ENCODE measurements around the gene MMP24.
A peak's percentile ranks its signal among the peaks of the same experiment; 100 is the strongest.

The MMP24 gene

GRCh38 chr20:35295674-35296073, 69.2 kb downstream of the MMP24 start:
- no CpG with 5 or more reads among the region's 8 CpGs for WGBS, 2 donors (ENCODE audit: extremely low coverage in 2 of 2, insufficient read length in 2 of 2, insufficient replicate concordance in 1 of 2)
- Histone ChIP-seq H4K91ac (ENCODE audit: low read depth, low read length, poor library complexity) (peak overlapping the region; percentile 68), H2BK5ac (ENCODE audit: low read length) (no peak overlapping the region), H2BK120ac (ENCODE audit: low read depth, low read length) (no peak overlapping the region), H2AFZ (ENCODE audit: low read length) (no peak overlapping the region), H3K79me1 (ENCODE audit: low read depth, low read length) (no peaks in the 10 kb centered on the region), H3K4me3 (ENCODE audit: low read length in 2 of 2) (no peak overlapping the region), H3K36me3 (replicated peaks in 1 of 2; ENCODE audit: control insufficient read depth in 2 of 2, insufficient read depth in 2 of 2, low read length in 2 of 2) (no peaks in the 10 kb centered on the region), H3K4me2 (ENCODE audit: insufficient read depth, low read length, poor library complexity, severe bottlenecking) (no peak overlapping the region), H3K18ac (ENCODE audit: low read length) (no peak overlapping the region), H4K8ac (ENCODE audit: low read depth, low read length) (no peak overlapping the region), H3K27ac (replicated peaks; ENCODE audit: low read length) (no peak overlapping the region), H3K23ac (ENCODE audit: low read depth, low read length, poor library complexity) (no peak overlapping the region), H3K4ac (ENCODE audit: low read length) (no peak overlapping the region), H3K9me3 (replicated peaks in 1 of 2; ENCODE audit: control insufficient read depth in 2 of 2, insufficient read depth in 1 of 2, low read depth in 1 of 2, low read length in 2 of 2) (no peaks in the 10 kb centered on the region), H3K14ac (ENCODE audit: low read length) (no peak overlapping the region), H2BK12ac (ENCODE audit: low read length) (no peak overlapping the region), H2AK5ac (ENCODE audit: low read depth, low read length) (no peak overlapping the region), H3K9ac (ENCODE audit: low read depth, low read length, poor library complexity) (no peak overlapping the region), H3K27me3 (ENCODE audit: control insufficient read depth in 3 of 3, insufficient read depth in 3 of 3, low read depth in 1 of 3, low read length in 3 of 3) (peaks cover 0 to 33% (median 0%) of the 10 kb centered on the region in 3 experiments), H2BK15ac (ENCODE audit: low read length) (no peak overlapping the region), H3K4me1 (ENCODE audit: control insufficient read depth in 2 of 2, insufficient read depth in 1 of 2, low read depth in 1 of 2, low read length in 2 of 2) (no peaks in the 10 kb centered on the region)
- no peak for DNase-seq (ENCODE audit: low spot score)

DNA sequence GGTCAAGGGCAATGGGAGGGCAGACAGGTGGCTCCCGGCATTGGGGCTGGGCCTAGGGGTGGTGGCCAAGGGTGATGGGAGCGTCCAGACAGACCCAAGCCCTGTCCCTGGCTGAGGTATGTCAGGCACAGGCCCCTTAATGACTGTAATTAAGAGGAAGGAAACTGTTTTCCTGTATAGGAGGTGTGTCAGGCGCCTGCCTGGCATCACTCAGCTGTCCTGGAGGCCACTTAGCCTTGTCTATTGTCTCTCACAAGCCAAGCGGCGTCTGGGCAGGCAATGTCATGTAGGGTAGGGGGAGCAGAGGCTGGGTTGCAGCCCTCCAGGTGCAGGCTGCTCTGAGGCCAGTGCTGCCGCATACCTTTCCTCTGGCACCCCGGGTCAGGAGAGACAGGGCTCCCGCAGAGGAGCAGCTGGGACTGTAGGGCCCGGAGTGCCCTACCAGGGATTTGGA, 69.6 kb downstream of the MMP24 start:
- no peak overlapping the region for H3K18ac ChIP-seq (ENCODE audit: low read length)
- H2BK15ac ChIP-seq (ENCODE audit: low read length) = no peak overlapping the region
- no peaks in the 10 kb centered on the region for H3K9me3 ChIP-seq (replicated peaks in 1 of 2; ENCODE audit: control insufficient read depth in 2 of 2, insufficient read depth in 1 of 2, low read depth in 1 of 2, low read length in 2 of 2)
- no peak overlapping the region for H2BK12ac ChIP-seq (ENCODE audit: low read length)
- no peak overlapping the region for H2AFZ ChIP-seq (ENCODE audit: low read length)
- H3K23ac ChIP-seq (ENCODE audit: low read depth, low read length, poor library complexity) = no peak overlapping the region
- H4K91ac ChIP-seq (ENCODE audit: low read depth, low read length, poor library complexity) = no peak overlapping the region
- peaks cover 0 to 29% (median 0%) of the 10 kb centered on the region in 3 experiments for H3K27me3 ChIP-seq (ENCODE audit: control insufficient read depth in 3 of 3, insufficient read depth in 3 of 3, low read depth in 1 of 3, low read length in 3 of 3)
- WGBS, 2 donors (ENCODE audit: extremely low coverage in 2 of 2, insufficient read length in 2 of 2, insufficient replicate concordance in 1 of 2) = no CpG with 5 or more reads among the region's 9 CpGs
- H2AK5ac ChIP-seq (ENCODE audit: low read depth, low read length) = peak overlapping the region; percentile 2
- H3K27ac ChIP-seq (replicated peaks; ENCODE audit: low read length) = no peak overlapping the region
- no peak overlapping the region for H3K9ac ChIP-seq (ENCODE audit: low read depth, low read length, poor library complexity)
- no peak overlapping the region for H2BK120ac ChIP-seq (ENCODE audit: low read depth, low read length)
- H2BK5ac ChIP-seq (ENCODE audit: low read length) = no peak overlapping the region
- no peaks in the 10 kb centered on the region for H3K4me1 ChIP-seq (ENCODE audit: control insufficient read depth in 2 of 2, insufficient read depth in 1 of 2, low read depth in 1 of 2, low read length in 2 of 2)
- H4K8ac ChIP-seq (ENCODE audit: low read depth, low read length) = no peak overlapping the region
- H3K36me3 ChIP-seq (replicated peaks in 1 of 2; ENCODE audit: control insufficient read depth in 2 of 2, insufficient read depth in 2 of 2, low read length in 2 of 2) = no peaks in the 10 kb centered on the region
- H3K4me3 ChIP-seq (ENCODE audit: low read length in 2 of 2) = no peak overlapping the region
- H3K14ac ChIP-seq (ENCODE audit: low read length) = no peak overlapping the region
- H3K4me2 ChIP-seq (ENCODE audit: insufficient read depth, low read length, poor library complexity, severe bottlenecking) = no peak overlapping the region
- no peak for DNase-seq (ENCODE audit: low spot score)
- no peak overlapping the region for H3K4ac ChIP-seq (ENCODE audit: low read length)
- no peaks in the 10 kb centered on the region for H3K79me1 ChIP-seq (ENCODE audit: low read depth, low read length)

DNA sequence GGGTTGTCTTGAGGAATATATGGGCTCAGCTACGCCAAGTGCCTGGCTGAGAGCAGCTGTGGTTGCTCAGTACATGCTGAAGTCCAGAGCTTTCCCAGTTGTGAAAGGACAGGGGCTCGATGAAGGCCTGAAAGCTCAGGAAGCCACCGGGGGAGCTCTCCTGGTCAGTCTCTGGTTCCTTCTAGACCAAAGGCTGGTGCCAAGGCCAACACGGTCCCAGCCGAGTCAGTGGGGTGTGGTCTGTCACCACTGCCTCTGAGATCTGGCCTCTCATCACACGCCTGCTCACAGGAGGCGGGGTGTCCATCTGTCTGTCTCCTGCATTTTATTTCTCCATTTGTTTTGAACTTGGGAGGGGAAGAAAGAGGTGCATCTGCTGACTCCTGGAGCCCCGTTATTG, 70.7 kb downstream of the MMP24 start:
- peak overlapping the region; percentile 16 for H2AK5ac ChIP-seq (ENCODE audit: low read depth, low read length)

GRCh38 chr20:35297740-35298139, 71.2 kb downstream of the MMP24 start:
- H2AK5ac ChIP-seq (ENCODE audit: low read depth, low read length) = no peak overlapping the region
- DNase-seq (ENCODE audit: low spot score) = no peak
- no peak overlapping the region for H4K8ac ChIP-seq (ENCODE audit: low read depth, low read length)
- H2BK120ac ChIP-seq (ENCODE audit: low read depth, low read length) = no peak overlapping the region
- H2BK5ac ChIP-seq (ENCODE audit: low read length) = no peak overlapping the region
- no peak overlapping the region for H3K27ac ChIP-seq (replicated peaks; ENCODE audit: low read length)
- no peak overlapping the region for H4K91ac ChIP-seq (ENCODE audit: low read depth, low read length, poor library complexity)
- no peaks in the 10 kb centered on the region for H3K4me1 ChIP-seq (ENCODE audit: control insufficient read depth in 2 of 2, insufficient read depth in 1 of 2, low read depth in 1 of 2, low read length in 2 of 2)
- WGBS, 2 donors (ENCODE audit: extremely low coverage in 2 of 2, insufficient read length in 2 of 2, insufficient replicate concordance in 1 of 2) = no CpG with 5 or more reads among the region's 14 CpGs
- no peak overlapping the region for H3K4me2 ChIP-seq (ENCODE audit: insufficient read depth, low read length, poor library complexity, severe bottlenecking)
- H3K14ac ChIP-seq (ENCODE audit: low read length) = no peak overlapping the region
- no peak overlapping the region for H3K4ac ChIP-seq (ENCODE audit: low read length)
- no peaks in the 10 kb centered on the region for H3K36me3 ChIP-seq (replicated peaks in 1 of 2; ENCODE audit: control insufficient read depth in 2 of 2, insufficient read depth in 2 of 2, low read length in 2 of 2)
- H2BK12ac ChIP-seq (ENCODE audit: low read length) = no peak overlapping the region
- no peak overlapping the region for H3K23ac ChIP-seq (ENCODE audit: low read depth, low read length, poor library complexity)
- peak overlapping the region; percentile 64 for H2BK15ac ChIP-seq (ENCODE audit: low read length)
- H3K18ac ChIP-seq (ENCODE audit: low read length) = no peak overlapping the region
- no peak overlapping the region for H2AFZ ChIP-seq (ENCODE audit: low read length)
- H3K79me1 ChIP-seq (ENCODE audit: low read depth, low read length) = no peaks in the 10 kb centered on the region
- no peak overlapping the region for H3K4me3 ChIP-seq (ENCODE audit: low read length in 2 of 2)
- H3K9me3 ChIP-seq (replicated peaks in 1 of 2; ENCODE audit: control insufficient read depth in 2 of 2, insufficient read depth in 1 of 2, low read depth in 1 of 2, low read length in 2 of 2) = no peaks in the 10 kb centered on the region
- peaks cover 0 to 16% (median 0%) of the 10 kb centered on the region in 3 experiments for H3K27me3 ChIP-seq (ENCODE audit: control insufficient read depth in 3 of 3, insufficient read depth in 3 of 3, low read depth in 1 of 3, low read length in 3 of 3)
- H3K9ac ChIP-seq (ENCODE audit: low read depth, low read length, poor library complexity) = no peak overlapping the region

More for the DNA sequence above, 70.7 kb downstream of the MMP24 start:
- H4K91ac ChIP-seq (ENCODE audit: low read depth, low read length, poor library complexity) = no peak overlapping the region
- no peak overlapping the region for H3K14ac ChIP-seq (ENCODE audit: low read length)
- no peaks in the 10 kb centered on the region for H3K4me1 ChIP-seq (ENCODE audit: control insufficient read depth in 2 of 2, insufficient read depth in 1 of 2, low read depth in 1 of 2, low read length in 2 of 2)
- no peak overlapping the region for H2BK5ac ChIP-seq (ENCODE audit: low read length)
- H3K79me1 ChIP-seq (ENCODE audit: low read depth, low read length) = no peaks in the 10 kb centered on the region
- H2BK12ac ChIP-seq (ENCODE audit: low read length) = no peak overlapping the region
- no peak overlapping the region for H3K18ac ChIP-seq (ENCODE audit: low read length)
- peaks cover 0 to 20% (median 0%) of the 10 kb centered on the region in 3 experiments for H3K27me3 ChIP-seq (ENCODE audit: control insufficient read depth in 3 of 3, insufficient read depth in 3 of 3, low read depth in 1 of 3, low read length in 3 of 3)
- H3K23ac ChIP-seq (ENCODE audit: low read depth, low read length, poor library complexity) = no peak overlapping the region
- no peak overlapping the region for H3K4ac ChIP-seq (ENCODE audit: low read length)
- no peaks in the 10 kb centered on the region for H3K9me3 ChIP-seq (replicated peaks in 1 of 2; ENCODE audit: control insufficient read depth in 2 of 2, insufficient read depth in 1 of 2, low read depth in 1 of 2, low read length in 2 of 2)
- H3K36me3 ChIP-seq (replicated peaks in 1 of 2; ENCODE audit: control insufficient read depth in 2 of 2, insufficient read depth in 2 of 2, low read length in 2 of 2) = no peaks in the 10 kb centered on the region
- H2BK120ac ChIP-seq (ENCODE audit: low read depth, low read length) = no peak overlapping the region
- DNase-seq (ENCODE audit: low spot score) = no peak
- no peak overlapping the region for H3K4me2 ChIP-seq (ENCODE audit: insufficient read depth, low read length, poor library complexity, severe bottlenecking)
- H2AFZ ChIP-seq (ENCODE audit: low read length) = no peak overlapping the region
- no peak overlapping the region for H3K9ac ChIP-seq (ENCODE audit: low read depth, low read length, poor library complexity)
- H3K4me3 ChIP-seq (ENCODE audit: low read length in 2 of 2) = no peak overlapping the region
- no peak overlapping the region for H4K8ac ChIP-seq (ENCODE audit: low read depth, low read length)
- no CpG with 5 or more reads among the region's 8 CpGs for WGBS, 2 donors (ENCODE audit: extremely low coverage in 2 of 2, insufficient read length in 2 of 2, insufficient replicate concordance in 1 of 2)
- H3K27ac ChIP-seq (replicated peaks; ENCODE audit: low read length) = no peak overlapping the region
- H2BK15ac ChIP-seq (ENCODE audit: low read length) = no peak overlapping the region
